Nephron (organoid): Measurements from ENCODE around the gene MRPL36.
"Not testable (repeated sequence)": the region's sequence is repeated elsewhere in the genome, so short reads cannot be mapped to it uniquely, and the experiment has no call there.

Experiments used
- H3K27ac Mint-ChIP-seq, 3 experiments: 2 replicates each; pipeline ENCODE4 v1.8.0; 2020; ENCODE audit warnings: mixed read lengths in 3 of 3, mild to moderate bottlenecking in 2 of 3, moderate library complexity in 1 of 3
- H3K27me3 Mint-ChIP-seq: 2 replicates; pipeline ENCODE4 v1.8.0; 2021; ENCODE audit warnings: low read depth, mild to moderate bottlenecking, moderate library complexity, mixed read lengths
- H3K36me3 Mint-ChIP-seq: 2 replicates; pipeline ENCODE4 v1.8.0; 2020; ENCODE audit warnings: low read depth, mixed read lengths
- H3K4me1 Mint-ChIP-seq: 2 replicates; pipeline ENCODE4 v1.8.0; 2020; ENCODE audit warnings: mixed read lengths
- H3K4me3 Mint-ChIP-seq, 3 experiments: 2 replicates each; pipeline ENCODE4 v1.8.0; 2020; ENCODE audit warnings: mild to moderate bottlenecking in 3 of 3, mixed read lengths in 3 of 3, moderate library complexity in 2 of 3
- H3K9me3 Mint-ChIP-seq: 2 replicates; pipeline ENCODE4 v1.8.0; 2020; ENCODE audit warnings: mixed read lengths
- CTCF ChIP-seq, 3 experiments: fragments of 200-600 bp; sonication (generic); IDR thresholded peaks; one replicate each; pipeline ENCODE4 v1.5.0; 2021; ENCODE audit warnings: antibody characterized with exemption in 3 of 3; ENCODE audit not compliant: unreplicated experiment in 3 of 3

The MRPL36 gene

GRCh38 chr5:1817261-1818043, 17.8 kb upstream of the MRPL36 start:
- peaks cover 14% of the 10 kb centered on the region for H3K9me3 Mint-ChIP-seq
- H3K27ac Mint-ChIP-seq: no peak overlapping the region
- no peak for TF ChIP-seq CTCF (IDR thresholded peaks at IDR 0.05; ENCODE audit: unreplicated experiment in 3 of 3)
- peaks cover 93% of the 10 kb centered on the region for H3K36me3 Mint-ChIP-seq
- H3K4me1 Mint-ChIP-seq: no peaks in the 10 kb centered on the region
- no peaks in the 10 kb centered on the region for H3K27me3 Mint-ChIP-seq
- no peak overlapping the region for H3K4me3 Mint-ChIP-seq

GRCh38 chr5:1816495-1817089, 17.0 kb upstream of the MRPL36 start:
- not testable (repeated sequence) for H3K4me3 Mint-ChIP-seq, H3K27ac Mint-ChIP-seq, H3K4me1 Mint-ChIP-seq, H3K27me3 Mint-ChIP-seq
- Mint-ChIP-seq H3K36me3 (peaks cover 94% of the 10 kb centered on the region), H3K9me3 (peaks cover 14% of the 10 kb centered on the region)

GRCh38 chr5:1815881-1816292, 16.2 kb upstream of the MRPL36 start:
- peaks cover 14% of the 10 kb centered on the region for H3K9me3 Mint-ChIP-seq
- TF ChIP-seq CTCF (IDR thresholded peaks at IDR 0.05; ENCODE audit: unreplicated experiment in 3 of 3): no peak
- H3K27ac Mint-ChIP-seq: no peak overlapping the region

GRCh38 chr5:1815071-1815786, 15.6 kb upstream of the MRPL36 start:
- Mint-ChIP-seq H3K9me3 (peaks cover 14% of the 10 kb centered on the region), H3K4me1 (no peaks in the 10 kb centered on the region), H3K4me3 (no peak overlapping the region), H3K27ac (no peak overlapping the region), H3K36me3 (peaks cover 95% of the 10 kb centered on the region), H3K27me3 (no peaks in the 10 kb centered on the region)
- no peak for TF ChIP-seq CTCF (IDR thresholded peaks at IDR 0.05; ENCODE audit: unreplicated experiment in 3 of 3)

More at GRCh38 chr5:1815881-1816292, 16.2 kb upstream of the MRPL36 start:
- Mint-ChIP-seq H3K4me1 (no peaks in the 10 kb centered on the region), H3K27me3 (no peaks in the 10 kb centered on the region), H3K36me3 (peaks cover 94% of the 10 kb centered on the region), H3K4me3 (no peak overlapping the region)

GRCh38 chr5:1814183-1815020, 14.8 kb upstream of the MRPL36 start:
- Mint-ChIP-seq H3K4me1 (no peaks in the 10 kb centered on the region), H3K4me3 (no peak overlapping the region), H3K27ac (no peak overlapping the region), H3K27me3 (no peaks in the 10 kb centered on the region), H3K36me3 (peaks cover 93% of the 10 kb centered on the region), H3K9me3 (peaks cover 14% of the 10 kb centered on the region)
- TF ChIP-seq CTCF (IDR thresholded peaks at IDR 0.05; ENCODE audit: unreplicated experiment in 3 of 3): no peak
